AG20443 (cell line): ENCODE results near the gene DAB1.
"Not testable (repeated sequence)": the region's sequence is repeated elsewhere in the genome, so short reads cannot be mapped to it uniquely, and the experiment has no call there.

Source experiments
- DNase-seq: peaks from one replicate; pipeline ENCODE4 v3.0.0; 2012; ENCODE audit warnings: low spot score, mixed read lengths

Gene DAB1

GRCh38 chr1:57118948-57119603, 304.8 kb downstream of the DAB1 start:
- DNase-seq = no peak

- DNase-seq = no peak
Observed at GRCh38 chr1:57117753-57118152, 306.1 kb downstream of the DAB1 start.

- no peak for DNase-seq
Observed at GRCh38 chr1:57116871-57117270, 307.0 kb downstream of the DAB1 start.

GRCh38 chr1:57115030-57115614, 308.7 kb downstream of the DAB1 start:
- no peak for DNase-seq

- DNase-seq = no peak
Observed at GRCh38 chr1:57112148-57112547, 311.7 kb downstream of the DAB1 start.

GRCh38 chr1:57111175-57111574, 312.7 kb downstream of the DAB1 start:
- no peak for DNase-seq

GRCh38 chr1:57109883-57110282, 314.0 kb downstream of the DAB1 start:
- no peak for DNase-seq

GRCh38 chr1:57109247-57109646, 314.6 kb downstream of the DAB1 start:
- peak; percentile 37 for DNase-seq

GRCh38 chr1:57106296-57106695, 317.6 kb downstream of the DAB1 start:
- no peak for DNase-seq

- DNase-seq = no peak
Observed at GRCh38 chr1:57102561-57103326, 321.1 kb downstream of the DAB1 start.

GRCh38 chr1:57101209-57101608, 322.7 kb downstream of the DAB1 start:
- DNase-seq = peak; percentile 25

- DNase-seq = no peak
Observed at GRCh38 chr1:57094749-57095148, 329.1 kb downstream of the DAB1 start.

GRCh38 chr1:57093122-57093521, 330.7 kb downstream of the DAB1 start:
- no peak for DNase-seq

- no peak for DNase-seq
Observed at GRCh38 chr1:57091642-57092041, 332.2 kb downstream of the DAB1 start.

GRCh38 chr1:57089855-57090254, 334.0 kb downstream of the DAB1 start:
- DNase-seq = peak; percentile 31

- no peak for DNase-seq
Observed at GRCh38 chr1:57089221-57089620, 334.6 kb downstream of the DAB1 start.

GRCh38 chr1:57088653-57089052, 335.2 kb downstream of the DAB1 start:
- DNase-seq = no peak

- not testable (repeated sequence) for DNase-seq
Observed at GRCh38 chr1:57087660-57088059, 336.2 kb downstream of the DAB1 start.

GRCh38 chr1:57086154-57086553, 337.7 kb downstream of the DAB1 start:
- no peak for DNase-seq

- DNase-seq = no peak
Observed at GRCh38 chr1:57084701-57085100, 339.2 kb downstream of the DAB1 start.

- DNase-seq = no peak
Observed at GRCh38 chr1:57082711-57083439, 341.0 kb downstream of the DAB1 start.

- no peak for DNase-seq
Observed at GRCh38 chr1:57079454-57080157, 344.3 kb downstream of the DAB1 start.
